Glomerular endothelial cell (primary cell): ENCODE data around the gene RNASE11. TPM values are rescaled to one million over a fixed set of nuclear protein-coding genes. Genes with fewer than 3 reads are reported as not detected.
"Not testable (repeated sequence)": the region's sequence is repeated elsewhere in the genome, so short reads cannot be mapped to it uniquely, and the experiment has no call there.

ENCODE experiments used
- DNase-seq: peaks from one replicate; pipeline ENCODE4 v3.0.0-alpha.2; 2011; ENCODE audit warnings: low read depth, low spot score; ENCODE audit errors: extremely low read depth
- total RNA-seq: library from RNA; depleted of rRNA; stranded (reverse); fragments of >200 nt; gene quantifications from 2 replicates; pipeline ENCODE4 v1.2.3, GENCODE V29; 2015

The RNASE11 gene
- total RNA-seq, 1 donor from 2014 or later, result not detected

GRCh38 chr14:20583142-20583541, 4.7 kb downstream of the RNASE11 start:
- no peak for DNase-seq

GRCh38 chr14:20580242-20580641, 7.6 kb downstream of the RNASE11 start:
- no peak for DNase-seq

DNA sequence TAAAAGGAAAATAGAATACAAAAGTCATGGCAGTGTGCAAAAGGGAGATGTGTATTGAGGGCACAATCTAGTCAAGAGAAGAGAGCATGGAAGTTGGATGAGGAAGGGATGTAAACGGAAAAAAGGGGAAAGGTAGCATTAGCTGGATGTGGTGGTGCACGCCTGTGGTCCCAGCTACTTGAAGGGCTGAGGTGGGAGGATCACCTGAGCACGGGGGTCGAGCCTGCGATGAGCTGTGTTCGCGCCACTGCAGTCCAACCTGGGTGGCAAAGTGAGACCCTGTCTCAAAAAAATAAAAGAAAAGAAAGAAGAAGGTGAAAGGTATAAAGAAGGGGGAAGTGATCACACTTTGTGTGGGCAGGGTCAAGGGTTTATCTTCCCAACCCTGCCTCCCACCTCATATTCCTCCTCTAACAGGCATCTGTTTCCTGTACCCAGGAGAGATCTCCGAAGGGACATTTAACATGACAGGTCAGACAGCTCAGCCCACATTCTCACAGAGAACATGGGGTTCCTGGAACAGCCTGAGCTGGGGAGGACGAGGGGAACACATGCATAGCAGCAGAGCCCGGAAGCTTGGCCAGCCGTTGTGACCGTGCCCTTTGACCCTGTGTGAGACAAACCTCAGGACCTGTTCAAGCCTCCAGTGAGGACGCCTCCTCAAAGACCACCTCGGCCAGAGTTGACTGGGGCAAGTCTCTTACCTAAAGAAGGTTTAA, 8.9 kb downstream of the RNASE11 start:
- DNase-seq, result no peak

DNA sequence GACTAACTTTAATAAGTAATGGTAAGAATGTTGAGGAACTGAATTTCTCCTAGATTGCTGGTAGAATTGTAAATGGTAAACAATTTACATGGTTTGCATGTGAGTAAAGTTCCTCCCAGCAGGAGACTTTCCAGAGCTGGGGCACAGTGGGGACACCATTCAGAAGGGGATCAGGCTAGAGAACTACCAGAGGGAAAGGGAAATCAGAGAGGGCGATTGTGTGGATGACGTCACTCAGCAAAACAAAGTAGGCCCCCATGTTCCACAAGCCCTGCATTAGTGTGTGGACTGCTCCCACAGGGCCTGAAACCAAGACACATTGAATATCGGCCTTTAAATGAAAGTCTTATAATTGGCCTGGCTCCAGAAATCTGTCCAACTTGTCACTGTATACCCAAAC, 9.5 kb downstream of the RNASE11 start:
- no peak for DNase-seq

DNA sequence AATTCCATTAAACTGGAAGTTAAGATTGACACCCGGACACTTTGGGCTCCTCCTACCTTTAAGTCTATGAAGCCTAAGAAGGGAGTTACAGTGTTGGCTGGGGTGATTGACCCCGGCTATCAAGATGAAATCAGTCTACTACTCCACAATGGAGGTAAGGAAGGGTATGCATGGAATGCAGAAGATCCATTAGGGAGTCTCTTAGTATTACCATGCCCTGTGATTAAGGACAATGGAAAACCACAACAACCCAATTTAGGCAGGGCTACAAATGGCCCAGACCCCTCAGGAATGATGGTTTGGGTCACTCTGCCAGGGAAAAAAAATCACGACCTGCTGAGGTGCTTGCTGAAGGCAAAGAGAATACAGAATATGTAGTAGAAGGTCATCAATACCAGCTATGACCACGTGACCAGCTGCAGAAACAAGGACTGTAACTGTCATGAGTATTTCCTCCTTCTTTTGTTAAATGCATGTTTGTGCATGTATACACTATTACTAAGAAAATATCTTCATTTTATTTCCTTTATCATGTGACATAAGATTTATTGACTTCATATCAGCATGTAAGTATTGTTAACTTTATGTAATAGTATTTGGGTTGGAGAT, 15.3 kb downstream of the RNASE11 start:
- not testable (repeated sequence) for DNase-seq

- not testable (repeated sequence) for DNase-seq
Observed at GRCh38 chr14:20570720-20571119, 17.1 kb downstream of the RNASE11 start.

- DNase-seq, result not testable (repeated sequence)
Observed at GRCh38 chr14:20569865-20570264, 17.9 kb downstream of the RNASE11 start.

DNA sequence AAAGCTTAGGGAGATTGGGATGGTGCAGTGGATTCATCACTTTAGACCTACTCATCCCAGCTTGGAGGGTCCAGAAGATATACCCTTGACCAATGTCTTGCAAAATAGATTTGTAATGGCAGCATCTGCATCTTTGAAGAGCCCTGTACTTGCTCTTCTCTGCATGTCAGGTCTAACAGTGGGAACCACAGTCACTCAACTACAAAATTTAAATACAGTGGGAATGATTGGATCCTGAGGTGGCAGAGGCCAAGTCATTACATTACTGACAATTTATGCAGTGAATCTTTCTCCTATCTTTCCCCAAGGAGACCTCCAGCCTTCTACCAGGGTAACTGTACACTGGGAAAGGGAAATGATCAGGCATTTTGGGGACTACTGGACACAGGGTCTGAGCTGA, 18.7 kb downstream of the RNASE11 start:
- no peak for DNase-seq

- DNase-seq, result no peak
Observed at GRCh38 chr14:20568393-20568792, 19.4 kb downstream of the RNASE11 start.

DNA sequence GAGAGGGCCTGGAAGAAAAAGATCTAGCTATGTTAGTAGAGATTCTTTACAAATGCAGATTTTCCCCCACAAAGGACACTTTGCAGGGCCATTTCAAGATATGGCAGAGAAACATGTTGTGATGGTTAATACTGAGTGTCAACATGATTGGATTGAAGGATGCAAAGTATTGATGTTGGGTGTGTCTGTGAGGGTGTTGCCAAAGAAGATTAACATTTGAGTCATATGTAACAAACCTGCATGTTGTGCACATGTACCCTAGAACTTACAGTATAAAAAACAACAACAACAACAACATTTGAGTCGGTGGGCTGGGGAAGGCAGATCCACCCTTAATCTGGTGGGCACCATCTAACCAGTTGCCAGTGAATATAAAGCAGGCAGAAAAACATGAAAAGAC, 20.6 kb downstream of the RNASE11 start:
- DNase-seq, result not testable (repeated sequence)

- DNase-seq, result no peak
Observed at GRCh38 chr14:20564501-20564997, 23.3 kb downstream of the RNASE11 start.

- no peak for DNase-seq
Observed at GRCh38 chr14:20563971-20564370, 23.8 kb downstream of the RNASE11 start.

GRCh38 chr14:20560961-20561360, 26.8 kb downstream of the RNASE11 start, which contains the start of gene RNASE9:
RNASE9 (minus strand) TSS chr14:20561047.
- DNase-seq, result no peak

GRCh38 chr14:20559461-20559904, 28.3 kb downstream of the RNASE11 start:
- DNase-seq, result no peak

DNA sequence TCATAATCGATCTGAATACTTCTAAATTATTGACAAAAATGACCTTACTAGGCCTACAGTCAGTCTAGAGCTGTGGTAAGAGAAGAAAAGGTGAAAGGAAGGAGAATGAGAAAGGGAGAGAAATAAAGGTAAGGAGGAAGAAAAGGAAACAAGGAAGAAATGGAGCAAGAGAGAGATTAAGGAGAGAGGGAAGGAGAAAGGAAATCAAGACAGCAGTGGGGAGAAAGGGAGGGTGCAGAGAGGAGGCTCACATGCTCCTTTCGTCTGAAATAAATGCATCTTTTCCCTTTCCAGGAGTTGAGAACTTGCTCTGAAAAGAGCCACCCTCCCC, 30.6 kb downstream of the RNASE11 start:
- DNase-seq, result no peak

- DNase-seq, result no peak
Observed at GRCh38 chr14:20556500-20557211, 31.1 kb downstream of the RNASE11 start.

GRCh38 chr14:20555845-20556244, 32.0 kb downstream of the RNASE11 start:
- no peak for DNase-seq

GRCh38 chr14:20553024-20553423, 34.8 kb downstream of the RNASE11 start:
- DNase-seq, result no peak

- no peak for DNase-seq
Observed at GRCh38 chr14:20551606-20552005, 36.2 kb downstream of the RNASE11 start.

DNA sequence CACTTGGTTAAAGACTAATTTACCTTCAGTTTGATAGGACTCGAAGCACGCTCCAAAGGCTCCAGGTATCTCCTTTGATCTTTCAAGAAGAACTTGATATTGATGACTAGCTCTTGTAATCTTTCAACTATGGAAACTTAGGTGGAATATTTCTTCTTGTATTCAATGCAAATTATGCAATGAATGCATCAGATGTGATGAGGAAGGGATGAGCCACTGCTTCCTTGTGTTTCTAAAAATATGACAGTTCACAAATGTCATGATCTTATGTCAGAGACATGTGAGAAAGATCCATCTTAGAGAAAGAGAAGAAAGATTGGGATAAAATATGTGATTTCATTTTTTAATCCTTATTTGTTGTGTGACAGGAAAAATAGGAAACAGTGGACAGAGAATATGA, 36.9 kb downstream of the RNASE11 start:
- DNase-seq, result no peak

GRCh38 chr14:20548414-20549158, 39.2 kb downstream of the RNASE11 start:
- no peak for DNase-seq
